ENCODE results near the gene FNBP1. TPM values are rescaled to one million over a fixed set of nuclear protein-coding genes. Genes with fewer than 3 reads are reported as not detected.
"Not testable (repeated sequence)": the region's sequence is repeated elsewhere in the genome, so short reads cannot be mapped to it uniquely, and the experiment has no call there.

Gene FNBP1
- total RNA-seq, 1 donor from 2014 or later, result 34.9 TPM

DNA sequence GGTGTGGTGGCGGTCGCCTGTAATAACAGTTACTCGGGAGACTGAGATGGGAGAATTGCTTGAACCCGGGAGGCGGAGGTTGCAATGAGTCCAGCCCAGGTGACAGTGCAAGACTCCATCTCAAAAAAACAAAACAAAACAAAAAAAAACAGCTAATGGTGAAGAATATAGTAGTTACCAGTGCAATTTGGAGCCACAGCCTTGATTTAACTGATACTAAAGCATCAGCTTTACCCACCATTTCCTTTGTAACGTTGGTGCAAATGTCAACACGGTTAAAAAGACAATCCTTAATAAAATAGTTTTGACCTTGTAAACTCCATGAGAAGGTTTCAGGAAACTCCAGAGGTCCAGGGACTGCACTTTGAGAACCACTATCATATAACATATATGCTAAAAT, 41.8 kb downstream of the FNBP1 start:
- Histone ChIP-seq H3K4me2 (no peak overlapping the region), H3K27ac (no peak overlapping the region), H3K9ac (no peak overlapping the region), H3K79me2 (ENCODE audit: low read depth) (peaks cover 17% of the 10 kb centered on the region), H4K20me1 (ENCODE audit: low read depth) (peaks cover 16% of the 10 kb centered on the region), H2AFZ (replicated peaks) (no peak overlapping the region), H3K4me3 (no peak overlapping the region), H3K4me1 (no peaks in the 10 kb centered on the region), H3K9me3 (ENCODE audit: low read depth) (no peaks in the 10 kb centered on the region), H3K27me3 (no peaks in the 10 kb centered on the region), H3K36me3 (no peaks in the 10 kb centered on the region), H3F3A (ENCODE audit: low read depth) (no peaks in the 10 kb centered on the region)
- DNase-seq (ENCODE audit: low spot score), result no peak
- peaks cover 3% of the 10 kb centered on the region for H3K4me1 Mint-ChIP-seq
- H3K27ac Mint-ChIP-seq, result no peak overlapping the region
- H3K4me3 Mint-ChIP-seq, result no peak overlapping the region
- peaks cover 7% of the 10 kb centered on the region for H3K36me3 Mint-ChIP-seq
- TF ChIP-seq EZH2phosphoT487 (IDR thresholded peaks at IDR 0.05) (no peak), EZH2 (IDR thresholded peaks at IDR 0.05) (no peak), CTCF (IDR thresholded peaks at IDR 0.05) (no peak)
- H3K27me3 Mint-ChIP-seq (ENCODE audit: insufficient read depth, low read depth), result no peaks in the 10 kb centered on the region
- peaks cover 3% of the 10 kb centered on the region for H3K9me3 Mint-ChIP-seq

GRCh38 chr9:129999141-129999510, 43.9 kb downstream of the FNBP1 start:
- Histone ChIP-seq H3K27me3 (no peaks in the 10 kb centered on the region), H3K4me1 (no peaks in the 10 kb centered on the region), H3F3A (ENCODE audit: low read depth) (no peaks in the 10 kb centered on the region), H3K79me2 (ENCODE audit: low read depth) (peaks cover 17% of the 10 kb centered on the region), H3K4me3 (no peak overlapping the region), H3K9ac (no peak overlapping the region), H3K27ac (no peak overlapping the region), H3K9me3 (ENCODE audit: low read depth) (no peaks in the 10 kb centered on the region), H3K4me2 (no peak overlapping the region), H4K20me1 (ENCODE audit: low read depth) (peaks cover 13% of the 10 kb centered on the region), H2AFZ (replicated peaks) (no peak overlapping the region), H3K36me3 (no peaks in the 10 kb centered on the region)
- Mint-ChIP-seq H3K27me3 (ENCODE audit: insufficient read depth, low read depth) (no peaks in the 10 kb centered on the region), H3K4me1 (peaks cover 5% of the 10 kb centered on the region), H3K9me3 (peaks cover 8% of the 10 kb centered on the region), H3K36me3 (peaks cover 12% of the 10 kb centered on the region), H3K27ac (no peak overlapping the region), H3K4me3 (no peak overlapping the region)
- no peak for DNase-seq (ENCODE audit: low spot score)
- no peak for TF ChIP-seq CTCF (IDR thresholded peaks at IDR 0.05)
- TF ChIP-seq EZH2phosphoT487 (IDR thresholded peaks at IDR 0.05), result no peak
- TF ChIP-seq EZH2 (IDR thresholded peaks at IDR 0.05), result no peak

DNA sequence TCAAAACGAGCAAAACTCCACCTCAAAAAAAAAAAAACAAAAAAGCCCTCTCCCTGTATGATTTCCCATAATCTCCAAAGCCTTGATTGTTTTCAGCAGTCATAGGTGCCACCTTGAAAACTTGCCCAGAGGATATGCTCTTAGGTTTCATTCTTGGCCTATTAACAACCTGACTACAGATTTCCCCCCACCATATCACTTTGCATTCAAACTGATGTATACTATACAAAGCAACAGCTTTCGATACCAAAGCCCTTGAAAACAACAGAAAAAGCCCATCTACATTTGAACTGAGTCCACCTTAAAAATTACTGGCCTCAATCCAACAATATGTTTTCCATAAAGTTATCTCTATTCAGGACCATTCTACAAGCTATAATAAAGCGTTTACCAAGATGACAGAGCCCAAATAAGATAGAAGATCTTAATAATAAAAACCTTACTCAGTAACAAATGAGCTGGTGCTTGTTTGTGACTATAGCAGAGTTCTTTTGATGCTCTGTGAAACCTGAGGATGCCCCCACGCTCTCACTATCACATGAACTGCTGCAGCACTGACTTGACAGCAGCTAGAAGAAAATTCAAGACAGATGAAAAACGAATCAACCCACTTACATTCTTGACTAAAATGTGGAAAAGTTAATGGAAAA, 44.4 kb downstream of the FNBP1 start:
- Histone ChIP-seq H3K4me1 (no peaks in the 10 kb centered on the region), H3K9ac (no peak overlapping the region), H3F3A (ENCODE audit: low read depth) (no peaks in the 10 kb centered on the region), H3K27me3 (no peaks in the 10 kb centered on the region), H3K9me3 (ENCODE audit: low read depth) (no peaks in the 10 kb centered on the region), H3K36me3 (no peaks in the 10 kb centered on the region), H3K27ac (no peak overlapping the region), H3K4me3 (no peak overlapping the region), H2AFZ (replicated peaks) (no peak overlapping the region), H3K4me2 (no peak overlapping the region), H3K79me2 (ENCODE audit: low read depth) (peaks cover 17% of the 10 kb centered on the region), H4K20me1 (ENCODE audit: low read depth) (peaks cover 13% of the 10 kb centered on the region)
- Mint-ChIP-seq H3K27ac (no peak overlapping the region), H3K4me1 (peaks cover 5% of the 10 kb centered on the region), H3K9me3 (peaks cover 8% of the 10 kb centered on the region), H3K27me3 (ENCODE audit: insufficient read depth, low read depth) (no peaks in the 10 kb centered on the region), H3K4me3 (no peak overlapping the region), H3K36me3 (peaks cover 15% of the 10 kb centered on the region)
- DNase-seq (ENCODE audit: low spot score), result no peak
- TF ChIP-seq CTCF (IDR thresholded peaks at IDR 0.05), result no peak
- no peak for TF ChIP-seq EZH2 (IDR thresholded peaks at IDR 0.05)
- no peak for TF ChIP-seq EZH2phosphoT487 (IDR thresholded peaks at IDR 0.05)

DNA sequence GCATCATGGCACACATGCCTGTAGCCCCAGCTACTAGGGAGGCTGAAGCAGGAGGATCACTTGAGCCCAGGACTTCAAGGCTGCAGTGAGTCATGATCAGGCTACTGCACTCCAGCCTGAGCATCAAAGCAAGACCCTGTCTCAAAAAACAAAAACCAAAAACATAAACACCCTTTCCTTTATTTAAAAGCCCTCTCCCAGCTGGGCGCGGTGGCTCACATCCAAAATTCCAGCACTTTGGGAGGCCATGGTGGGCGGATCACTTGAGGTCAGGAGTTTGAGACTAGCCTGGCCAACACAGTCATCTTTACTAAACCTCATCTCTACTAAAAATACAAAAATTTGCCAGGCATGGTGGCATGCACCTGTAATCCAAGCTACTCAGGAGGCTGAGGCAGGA, 45.3 kb downstream of the FNBP1 start:
- not testable (repeated sequence) for H3K9ac ChIP-seq; H3K9me3 Mint-ChIP-seq; H3F3A ChIP-seq (ENCODE audit: low read depth); H3K27ac ChIP-seq; H3K4me3 ChIP-seq; H2AFZ ChIP-seq (replicated peaks); H3K4me1 Mint-ChIP-seq; DNase-seq (ENCODE audit: low spot score); H3K27ac Mint-ChIP-seq; H3K27me3 ChIP-seq; H3K9me3 ChIP-seq (ENCODE audit: low read depth); H3K4me3 Mint-ChIP-seq; H3K36me3 ChIP-seq; H3K4me2 ChIP-seq; H3K4me1 ChIP-seq; H4K20me1 ChIP-seq (ENCODE audit: low read depth); H3K27me3 Mint-ChIP-seq (ENCODE audit: insufficient read depth, low read depth)
- H3K36me3 Mint-ChIP-seq, result peaks cover 15% of the 10 kb centered on the region
- H3K79me2 ChIP-seq (ENCODE audit: low read depth), result peaks cover 15% of the 10 kb centered on the region
